ENCODE results near the gene SRPK2. TPM values are rescaled to one million over a fixed set of nuclear protein-coding genes. Genes with fewer than 3 reads are reported as not detected.
"Not testable (repeated sequence)": the region's sequence is repeated elsewhere in the genome, so short reads cannot be mapped to it uniquely, and the experiment has no call there.

Gene SRPK2
- total RNA-seq, 1 experiment from 2014 or later: 28.4 TPM

DNA sequence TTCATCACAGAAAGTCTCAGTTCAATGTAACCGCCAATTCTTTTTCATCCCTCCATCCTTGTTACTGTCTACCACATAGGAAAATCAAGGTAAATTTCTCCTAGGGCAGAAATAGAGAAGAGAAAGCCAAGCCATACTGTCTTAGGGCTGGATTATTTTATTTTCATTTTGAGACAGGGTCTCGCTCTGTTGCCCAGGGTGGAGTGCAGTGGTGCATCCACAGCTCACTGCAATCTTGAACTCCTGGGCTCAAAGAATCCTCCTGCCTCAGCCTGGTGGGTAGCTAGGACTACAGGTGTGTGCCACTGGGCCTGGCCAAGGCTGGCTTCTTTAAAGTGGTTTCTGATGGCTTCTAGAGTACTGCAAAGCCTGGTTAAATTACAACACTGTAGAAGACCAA lies 181.7 kb downstream of the SRPK2 start:
- Histone ChIP-seq H3K4me3 (ENCODE audit: insufficient read depth, low read depth, low read length) (no peak overlapping the region), H3K27me3 (ENCODE audit: control insufficient read depth, insufficient read depth, low read length) (no peaks in the 10 kb centered on the region), H3K36me3 (replicated peaks; ENCODE audit: control insufficient read depth, insufficient read depth, low read length) (no peaks in the 10 kb centered on the region)
- no peak for DNase-seq

DNA sequence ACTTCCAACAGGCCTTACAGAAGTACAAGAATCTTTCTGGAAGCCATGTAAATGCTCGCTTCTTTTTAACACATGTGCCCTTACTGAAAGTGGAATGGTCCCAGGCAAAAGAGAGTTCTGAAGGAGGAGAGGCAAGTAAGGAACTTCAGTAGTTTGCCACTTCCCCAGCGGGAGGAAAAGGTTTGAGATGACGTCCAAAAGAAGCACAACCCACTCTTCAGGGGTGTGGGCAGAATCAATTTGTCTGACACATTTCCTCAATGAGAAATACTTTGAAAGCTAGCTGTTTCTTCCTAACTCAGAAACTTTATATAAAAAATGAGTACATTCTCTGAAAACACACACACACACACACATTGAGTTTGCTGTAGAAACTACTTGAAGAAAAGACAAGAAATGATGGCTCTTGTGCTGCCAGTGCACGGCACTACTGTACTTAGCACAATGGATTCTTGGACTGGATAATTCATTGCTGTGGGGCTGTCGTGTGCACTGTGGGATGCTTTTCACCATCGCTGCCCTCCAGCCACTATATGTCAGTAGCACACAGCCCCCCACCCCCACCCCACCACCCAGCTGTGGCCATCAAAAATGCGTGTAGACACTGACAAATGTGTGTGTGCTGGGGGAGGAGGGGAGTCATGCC lies 183.0 kb downstream of the SRPK2 start:
- no peak for DNase-seq
- H3K27me3 ChIP-seq (ENCODE audit: control insufficient read depth, insufficient read depth, low read length): no peaks in the 10 kb centered on the region
- H3K36me3 ChIP-seq (replicated peaks; ENCODE audit: control insufficient read depth, insufficient read depth, low read length): no peaks in the 10 kb centered on the region
- H3K4me3 ChIP-seq (ENCODE audit: insufficient read depth, low read depth, low read length): no peak overlapping the region

DNA sequence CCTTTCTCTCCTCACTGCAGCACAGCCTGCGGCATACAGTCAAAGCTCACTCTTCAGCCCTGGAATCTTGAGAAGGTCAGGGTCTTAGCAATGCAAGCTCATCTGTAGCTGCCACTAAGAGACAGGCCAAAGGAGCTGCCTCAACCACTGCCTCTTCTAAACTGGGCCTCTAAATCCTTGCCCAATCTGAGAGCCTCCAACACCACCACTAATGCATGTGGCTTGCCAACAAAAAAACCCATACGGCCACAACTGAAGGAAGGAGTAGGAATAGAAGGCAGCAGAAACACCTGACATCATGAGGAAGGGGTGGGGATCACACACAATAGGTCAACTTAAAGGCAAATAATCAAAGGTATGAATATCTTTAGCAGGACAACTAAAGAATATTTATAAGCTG lies 183.8 kb downstream of the SRPK2 start:
- no peak overlapping the region for H3K4me3 ChIP-seq (ENCODE audit: insufficient read depth, low read depth, low read length)
- H3K27me3 ChIP-seq (ENCODE audit: control insufficient read depth, insufficient read depth, low read length): no peaks in the 10 kb centered on the region

DNA sequence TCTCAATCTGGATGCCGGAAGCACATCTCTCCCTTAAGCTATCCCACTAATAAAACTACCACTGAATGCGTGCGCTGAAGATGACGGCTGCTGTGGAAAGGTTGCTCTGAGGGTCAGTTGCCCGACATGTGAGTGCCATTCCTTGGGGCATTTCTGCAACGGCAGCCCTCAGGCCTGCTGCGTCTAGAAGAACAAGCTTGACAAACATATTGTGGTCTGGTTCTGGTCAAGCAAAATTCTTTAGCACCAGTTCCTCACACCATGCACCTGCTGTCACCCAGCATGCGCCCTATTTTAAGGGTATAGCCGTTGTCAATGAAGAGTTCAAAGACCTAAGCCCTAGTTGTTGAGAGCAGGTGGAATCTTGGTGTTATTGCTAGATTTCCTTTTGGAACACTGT lies 184.2 kb downstream of the SRPK2 start:
- Histone ChIP-seq H3K27me3 (ENCODE audit: control insufficient read depth, insufficient read depth, low read length) (no peaks in the 10 kb centered on the region), H3K36me3 (replicated peaks; ENCODE audit: control insufficient read depth, insufficient read depth, low read length) (no peaks in the 10 kb centered on the region), H3K4me3 (ENCODE audit: insufficient read depth, low read depth, low read length) (no peak overlapping the region)
- DNase-seq: no peak

More for the DNA sequence above, 183.8 kb downstream of the SRPK2 start:
- H3K36me3 ChIP-seq (replicated peaks; ENCODE audit: control insufficient read depth, insufficient read depth, low read length): no peaks in the 10 kb centered on the region
- DNase-seq: no peak

DNA sequence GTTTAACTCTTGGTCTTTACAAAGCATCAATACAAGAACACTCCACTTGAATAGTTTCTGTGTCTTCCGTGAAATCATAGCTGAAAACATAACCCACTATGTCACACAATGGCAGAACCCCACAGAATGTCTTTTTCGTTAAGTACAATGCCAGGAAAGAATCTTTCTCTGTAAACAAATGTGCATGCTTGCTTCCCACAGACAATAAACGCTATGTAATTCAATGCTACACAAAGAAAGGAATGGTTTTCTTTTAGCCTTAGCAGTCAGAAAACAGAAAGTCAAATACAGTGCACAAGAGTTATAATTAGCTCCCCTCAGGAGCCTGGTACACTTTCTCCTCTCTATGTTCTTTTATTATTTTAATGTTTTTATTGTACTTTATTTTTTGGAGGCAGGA lies 186.1 kb downstream of the SRPK2 start:
- no peak overlapping the region for H3K4me3 ChIP-seq (ENCODE audit: insufficient read depth, low read depth, low read length)
- no peaks in the 10 kb centered on the region for H3K36me3 ChIP-seq (replicated peaks; ENCODE audit: control insufficient read depth, insufficient read depth, low read length)
- no peaks in the 10 kb centered on the region for H3K27me3 ChIP-seq (ENCODE audit: control insufficient read depth, insufficient read depth, low read length)
- no peak for DNase-seq

DNA sequence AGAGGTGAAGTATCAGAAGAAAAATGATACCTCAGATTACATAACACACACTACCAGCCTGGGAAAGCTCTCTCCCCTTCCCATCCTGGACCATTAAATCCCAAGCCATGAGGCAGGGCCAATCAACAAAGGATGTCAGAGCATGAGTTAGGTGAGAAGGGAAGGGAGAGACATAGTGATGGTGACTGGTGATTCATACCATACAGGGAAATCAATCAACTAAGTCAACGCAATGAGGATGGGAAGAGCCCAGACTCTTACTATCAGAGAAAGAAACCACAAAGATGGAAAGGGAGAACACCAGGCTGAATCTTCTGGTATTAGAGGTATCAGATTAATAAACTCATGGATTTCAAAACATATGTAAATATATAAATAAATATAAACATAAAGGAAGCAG lies 189.3 kb downstream of the SRPK2 start:
- Histone ChIP-seq H3K27me3 (ENCODE audit: control insufficient read depth, insufficient read depth, low read length) (no peaks in the 10 kb centered on the region), H3K36me3 (replicated peaks; ENCODE audit: control insufficient read depth, insufficient read depth, low read length) (no peaks in the 10 kb centered on the region), H3K4me3 (ENCODE audit: insufficient read depth, low read depth, low read length) (no peak overlapping the region)
- no peak for DNase-seq

DNA sequence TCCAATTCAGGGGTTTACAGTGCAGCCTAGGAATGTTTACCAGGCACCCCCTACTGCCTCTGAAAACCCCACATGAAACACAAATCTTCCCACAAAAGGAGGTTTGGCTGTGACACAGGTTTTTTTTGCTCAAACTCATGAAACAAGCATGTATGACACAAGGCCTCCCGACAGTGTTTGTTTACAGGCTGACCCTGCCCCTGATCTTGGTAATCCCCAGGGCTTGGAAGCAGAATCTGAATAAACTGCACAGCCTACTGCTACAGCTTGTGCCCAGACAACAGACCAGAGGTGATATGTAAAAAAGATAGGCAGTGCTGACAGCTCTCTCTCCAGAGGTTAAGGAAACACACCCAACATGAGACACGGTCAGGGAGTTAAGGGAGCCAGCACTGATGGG lies 190.5 kb downstream of the SRPK2 start:
- no peak for DNase-seq
- no peaks in the 10 kb centered on the region for H3K36me3 ChIP-seq (replicated peaks; ENCODE audit: control insufficient read depth, insufficient read depth, low read length)
- no peak overlapping the region for H3K4me3 ChIP-seq (ENCODE audit: insufficient read depth, low read depth, low read length)
- H3K27me3 ChIP-seq (ENCODE audit: control insufficient read depth, insufficient read depth, low read length): no peaks in the 10 kb centered on the region

DNA sequence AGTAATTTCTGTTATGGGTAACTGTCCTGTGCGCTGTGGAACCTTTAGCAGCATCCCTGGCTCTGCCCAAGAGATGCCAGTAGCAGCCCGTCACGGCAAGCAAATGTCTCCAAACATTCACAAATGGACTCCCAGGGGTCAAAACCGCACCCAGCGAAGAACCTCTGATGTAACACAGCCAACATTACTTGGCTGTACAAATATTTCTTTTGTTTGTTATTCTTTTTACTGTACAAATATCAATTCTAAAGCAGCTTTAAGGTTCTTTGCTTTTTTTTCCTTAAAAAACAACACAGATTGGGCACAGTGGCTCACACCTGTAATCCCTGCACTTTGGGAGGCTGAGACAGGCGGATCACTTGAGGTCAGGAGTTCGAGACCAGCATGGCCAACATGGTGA lies 192.2 kb downstream of the SRPK2 start:
- Histone ChIP-seq H3K36me3 (replicated peaks; ENCODE audit: control insufficient read depth, insufficient read depth, low read length) (no peaks in the 10 kb centered on the region), H3K27me3 (ENCODE audit: control insufficient read depth, insufficient read depth, low read length) (no peaks in the 10 kb centered on the region), H3K4me3 (ENCODE audit: insufficient read depth, low read depth, low read length) (no peak overlapping the region)
- DNase-seq: no peak

DNA sequence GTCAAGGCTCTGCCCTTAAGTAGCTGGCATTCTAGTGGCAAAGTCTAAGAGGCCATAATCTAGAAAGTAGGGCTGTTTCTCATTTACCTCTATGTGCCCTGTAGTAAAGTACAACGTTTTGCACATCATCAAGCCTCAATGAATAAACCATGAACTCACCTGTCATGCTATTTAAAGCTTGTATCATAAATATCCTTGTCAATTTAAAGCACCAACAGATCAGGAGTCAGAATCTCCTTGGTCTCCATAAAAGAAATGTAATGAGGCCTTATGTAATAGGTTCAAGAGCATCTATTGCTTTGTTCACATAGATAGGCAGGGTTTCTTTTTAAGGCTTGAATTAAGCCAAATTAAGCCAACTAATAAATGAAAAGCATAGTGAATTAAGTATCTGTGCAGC lies 192.8 kb downstream of the SRPK2 start:
- Histone ChIP-seq H3K36me3 (replicated peaks; ENCODE audit: control insufficient read depth, insufficient read depth, low read length) (no peaks in the 10 kb centered on the region), H3K4me3 (ENCODE audit: insufficient read depth, low read depth, low read length) (no peak overlapping the region), H3K27me3 (ENCODE audit: control insufficient read depth, insufficient read depth, low read length) (no peaks in the 10 kb centered on the region)
- no peak for DNase-seq

DNA sequence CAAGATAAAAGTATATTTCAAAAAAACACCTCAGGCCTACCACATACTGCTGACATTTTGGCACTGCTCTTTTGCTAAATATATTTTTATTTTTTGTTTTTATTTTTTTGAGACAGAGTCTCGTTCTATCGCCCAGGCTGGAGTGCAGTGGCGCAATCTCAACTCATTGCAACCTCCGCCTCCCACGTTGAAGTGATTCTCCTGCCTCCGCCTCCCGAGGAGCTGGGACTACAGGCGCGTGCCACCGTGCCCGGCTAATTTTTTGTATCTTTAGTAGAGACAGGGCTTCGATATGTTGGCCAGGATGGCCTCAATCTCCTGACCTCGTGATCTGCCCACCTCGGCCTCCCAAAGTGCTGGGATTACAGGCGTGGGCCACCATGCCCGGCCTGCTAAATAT lies 193.8 kb downstream of the SRPK2 start:
- H3K4me3 ChIP-seq (ENCODE audit: insufficient read depth, low read depth, low read length); DNase-seq; H3K27me3 ChIP-seq (ENCODE audit: control insufficient read depth, insufficient read depth, low read length); H3K36me3 ChIP-seq (replicated peaks; ENCODE audit: control insufficient read depth, insufficient read depth, low read length): not testable (repeated sequence)

DNA sequence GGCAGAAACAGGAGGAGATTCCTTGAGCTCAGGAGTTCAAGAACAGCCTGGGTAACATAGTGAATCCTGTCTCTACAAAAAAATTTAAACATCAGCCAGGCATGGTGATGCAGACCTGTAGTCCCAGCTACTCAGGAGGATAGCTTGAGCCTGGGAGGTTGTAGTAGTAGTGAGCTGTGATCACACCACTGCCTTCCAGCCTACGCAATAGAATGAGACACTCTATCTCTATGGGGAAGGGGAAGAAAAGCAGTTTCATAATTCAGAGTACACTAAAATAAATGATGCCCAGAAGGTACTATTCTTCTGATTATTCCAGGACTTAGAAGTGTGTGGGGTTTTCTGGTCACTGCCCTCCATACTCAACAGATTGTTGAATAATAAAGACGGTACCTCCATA lies 197.4 kb downstream of the SRPK2 start:
- no peak for DNase-seq
- no peaks in the 10 kb centered on the region for H3K27me3 ChIP-seq (ENCODE audit: control insufficient read depth, insufficient read depth, low read length)
- no peak overlapping the region for H3K4me3 ChIP-seq (ENCODE audit: insufficient read depth, low read depth, low read length)
- H3K36me3 ChIP-seq (replicated peaks; ENCODE audit: control insufficient read depth, insufficient read depth, low read length): no peaks in the 10 kb centered on the region

DNA sequence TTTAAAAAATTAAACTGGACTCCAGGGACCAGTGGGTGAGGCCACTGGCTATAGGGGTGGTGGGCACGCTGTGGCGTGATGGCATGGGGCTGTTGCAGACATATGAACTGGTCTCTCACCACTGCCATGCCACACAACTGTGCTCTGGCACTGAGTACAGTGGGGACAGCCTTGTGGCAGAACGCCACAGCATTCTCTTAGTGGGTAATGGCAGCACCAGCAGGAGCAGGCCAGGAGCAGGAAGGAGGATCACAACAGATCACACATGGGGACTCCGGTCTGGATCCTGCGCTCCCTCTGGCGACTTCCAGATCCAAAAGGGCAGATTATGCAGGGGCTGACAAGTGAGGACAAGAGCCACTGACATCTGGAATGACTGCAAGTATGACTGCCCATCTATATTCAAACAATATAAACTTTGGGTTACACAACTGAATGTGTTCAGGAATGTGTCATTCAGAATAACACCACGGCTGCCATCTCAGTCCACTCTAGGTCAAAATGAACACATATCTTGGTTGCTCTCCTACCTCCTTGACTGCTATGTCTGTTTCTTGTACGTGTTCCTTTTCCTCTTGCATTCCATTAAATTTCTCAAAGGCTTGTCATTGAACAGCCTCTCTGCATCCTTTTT lies 198.7 kb downstream of the SRPK2 start:
- no peaks in the 10 kb centered on the region for H3K36me3 ChIP-seq (replicated peaks; ENCODE audit: control insufficient read depth, insufficient read depth, low read length)
- H3K27me3 ChIP-seq (ENCODE audit: control insufficient read depth, insufficient read depth, low read length): no peaks in the 10 kb centered on the region
- H3K4me3 ChIP-seq (ENCODE audit: insufficient read depth, low read depth, low read length): no peak overlapping the region
- no peak for DNase-seq

DNA sequence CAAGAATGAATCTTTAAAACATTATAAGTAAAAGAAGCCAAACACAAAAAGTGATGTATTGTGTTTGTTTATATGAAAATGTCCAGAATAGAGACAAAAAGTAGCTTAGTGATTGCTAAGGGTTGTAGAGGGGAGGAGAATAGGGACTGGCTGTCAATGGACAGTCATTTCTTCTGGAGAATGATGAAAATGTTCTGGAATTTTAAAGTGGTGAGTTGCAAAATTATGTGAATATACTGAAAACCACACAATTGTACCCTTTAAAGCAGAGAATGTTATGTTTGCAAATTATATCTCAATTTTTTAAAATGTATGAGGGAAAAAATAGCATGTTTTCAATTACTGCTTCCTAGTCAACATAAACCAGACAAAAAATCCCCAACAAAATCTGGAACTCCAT lies 200.5 kb downstream of the SRPK2 start:
- Histone ChIP-seq H3K4me3 (ENCODE audit: insufficient read depth, low read depth, low read length) (no peak overlapping the region), H3K27me3 (ENCODE audit: control insufficient read depth, insufficient read depth, low read length) (no peaks in the 10 kb centered on the region), H3K36me3 (replicated peaks; ENCODE audit: control insufficient read depth, insufficient read depth, low read length) (no peaks in the 10 kb centered on the region)
- no peak for DNase-seq

DNA sequence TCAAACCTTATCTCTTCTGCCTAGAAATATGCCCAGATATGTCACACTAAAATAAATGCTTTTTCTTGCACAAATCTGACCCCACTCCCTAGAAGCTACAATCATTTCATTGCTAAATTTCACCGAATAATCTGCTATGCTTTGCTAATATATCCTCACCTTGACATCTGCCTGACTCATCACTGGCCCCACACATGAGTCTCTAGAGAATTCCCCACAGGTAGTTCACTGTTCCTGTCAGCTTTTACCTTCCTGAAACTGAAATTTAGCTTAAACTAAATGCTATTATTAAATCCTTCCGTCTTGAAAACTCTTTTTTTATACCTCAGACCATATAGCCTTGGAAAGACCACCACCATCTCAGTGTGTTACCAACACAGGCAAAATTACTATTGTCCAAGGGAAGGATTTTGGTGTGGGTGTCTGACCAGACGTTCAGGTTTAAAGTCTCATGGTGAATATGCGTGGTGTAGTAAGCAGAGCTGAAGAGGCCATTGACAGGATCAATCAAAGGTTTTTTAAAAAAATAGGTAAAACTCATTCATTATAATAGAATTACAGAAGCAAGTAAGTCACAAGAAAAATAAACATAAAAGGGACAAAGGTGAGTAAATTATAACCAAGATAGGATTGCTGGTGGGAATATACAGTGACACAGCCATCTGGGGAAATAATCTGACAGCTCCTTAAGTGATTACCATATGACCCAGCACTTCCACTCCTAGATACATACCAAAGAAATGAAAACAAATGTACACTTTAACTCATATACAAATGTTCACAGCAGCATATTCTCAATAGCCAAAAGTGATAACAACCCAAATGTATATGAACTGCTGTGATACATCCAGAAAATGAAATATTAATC lies 201.2 kb downstream of the SRPK2 start:
- H3K27me3 ChIP-seq (ENCODE audit: control insufficient read depth, insufficient read depth, low read length): no peaks in the 10 kb centered on the region
- no peak overlapping the region for H3K4me3 ChIP-seq (ENCODE audit: insufficient read depth, low read depth, low read length)
- DNase-seq: no peak
- no peaks in the 10 kb centered on the region for H3K36me3 ChIP-seq (replicated peaks; ENCODE audit: control insufficient read depth, insufficient read depth, low read length)
